ENCODE results near the gene ACSL1.

ACSL1 gene

GRCh38 chr4:184796906-184797305 lies 28.9 kb downstream of the ACSL1 start:
- DNase-seq (ENCODE audit: low read depth in 2 of 2) = no peak
- TF ChIP-seq CTCF (IDR thresholded peaks at IDR 0.05; ENCODE audit: low read depth, low read length) = no peak
- no peak overlapping the region for H3K4me3 ChIP-seq (replicated peaks in 1 of 2; ENCODE audit: low read depth in 2 of 2, low read length in 2 of 2)

- no peak for TF ChIP-seq CTCF (IDR thresholded peaks at IDR 0.05; ENCODE audit: low read depth, low read length)
- H3K4me3 ChIP-seq (replicated peaks in 1 of 2; ENCODE audit: low read depth in 2 of 2, low read length in 2 of 2) = no peak overlapping the region
- DNase-seq (ENCODE audit: low read depth in 2 of 2) = peak; percentile 14 to 37
Measured at GRCh38 chr4:184795214-184795844, 30.4 kb downstream of the ACSL1 start.

GRCh38 chr4:184794470-184794869 lies 31.3 kb downstream of the ACSL1 start:
- DNase-seq (ENCODE audit: low read depth in 2 of 2) = no peak
- TF ChIP-seq CTCF (IDR thresholded peaks at IDR 0.05; ENCODE audit: low read depth, low read length) = no peak
- no peak overlapping the region for H3K4me3 ChIP-seq (replicated peaks in 1 of 2; ENCODE audit: low read depth in 2 of 2, low read length in 2 of 2)

- no peak for TF ChIP-seq CTCF (IDR thresholded peaks at IDR 0.05; ENCODE audit: low read depth, low read length)
- no peak overlapping the region for H3K4me3 ChIP-seq (replicated peaks in 1 of 2; ENCODE audit: low read depth in 2 of 2, low read length in 2 of 2)
- no peak for DNase-seq (ENCODE audit: low read depth in 2 of 2)
Measured at GRCh38 chr4:184793735-184794355, 31.9 kb downstream of the ACSL1 start.

GRCh38 chr4:184792950-184793555 lies 32.7 kb downstream of the ACSL1 start:
- H3K4me3 ChIP-seq (replicated peaks in 1 of 2; ENCODE audit: low read depth in 2 of 2, low read length in 2 of 2) = no peak overlapping the region
- no peak for TF ChIP-seq CTCF (IDR thresholded peaks at IDR 0.05; ENCODE audit: low read depth, low read length)
- DNase-seq (ENCODE audit: low read depth in 2 of 2) = peak; percentile 91 to 97

GRCh38 chr4:184792334-184792733 lies 33.4 kb downstream of the ACSL1 start:
- no peak overlapping the region for H3K4me3 ChIP-seq (replicated peaks in 1 of 2; ENCODE audit: low read depth in 2 of 2, low read length in 2 of 2)

More at GRCh38 chr4:184792334-184792733, 33.4 kb downstream of the ACSL1 start:
- no peak for DNase-seq (ENCODE audit: low read depth in 2 of 2)
- TF ChIP-seq CTCF (IDR thresholded peaks at IDR 0.05; ENCODE audit: low read depth, low read length) = no peak
